Fibroblast of villous mesenchyme (primary cell): ENCODE data around the gene PARM1. TPM values are rescaled to one million over a fixed set of nuclear protein-coding genes. Genes with fewer than 3 reads are reported as not detected.

Source experiments
- DNase-seq: peaks from one replicate; pipeline ENCODE4 v3.0.0-alpha.2; 2010; ENCODE audit warnings: low read depth
- H3K4me3 ChIP-seq: 2 replicates; pipeline ENCODE4 v1.5.1; 2011; ENCODE audit warnings: low read depth, mild to moderate bottlenecking, low read length
- CTCF ChIP-seq: IDR thresholded peaks from 2 replicates; pipeline ENCODE4 v1.5.1; 2012; ENCODE audit warnings: low read depth, mild to moderate bottlenecking, low read length; ENCODE audit not compliant: insufficient read depth
- total RNA-seq: library from RNA; depleted of rRNA; stranded (reverse); fragments of >200 nt; gene quantifications from 2 replicates; pipeline ENCODE4 v1.2.3, GENCODE V29; 2012

PARM1 gene
- total RNA-seq, 1 donor, result 0.86 TPM

GRCh38 chr4:74897386-74897785, 35.5 kb upstream of the PARM1 start:
- no peak for DNase-seq
- no peak for TF ChIP-seq CTCF
- H3K4me3 ChIP-seq, result no peak overlapping the region

GRCh38 chr4:74900862-74901261, 32.1 kb upstream of the PARM1 start:
- no peak for TF ChIP-seq CTCF
- no peak for DNase-seq
- H3K4me3 ChIP-seq, result no peak overlapping the region

GRCh38 chr4:74904509-74905065, 28.3 kb upstream of the PARM1 start:
- DNase-seq, result no peak
- no peak for TF ChIP-seq CTCF
- no peak overlapping the region for H3K4me3 ChIP-seq

GRCh38 chr4:74906771-74907170, 26.1 kb upstream of the PARM1 start:
- no peak overlapping the region for H3K4me3 ChIP-seq
- DNase-seq, result no peak
- TF ChIP-seq CTCF, result no peak

- DNase-seq, result no peak
- H3K4me3 ChIP-seq, result no peak overlapping the region
- no peak for TF ChIP-seq CTCF
These were observed 13.1 kb upstream of the PARM1 start for GRCh38 chr4:74919783-74920182.

- H3K4me3 ChIP-seq, result no peak overlapping the region
- DNase-seq, result no peak
- TF ChIP-seq CTCF, result no peak
These were observed 12.2 kb upstream of the PARM1 start for GRCh38 chr4:74920704-74921103.

- TF ChIP-seq CTCF, result no peak
- no peak overlapping the region for H3K4me3 ChIP-seq
- no peak for DNase-seq
These were observed 11.4 kb upstream of the PARM1 start for GRCh38 chr4:74921490-74921889.
